OCI-LY1 (cell line): Measurements from ENCODE around the gene CRMP1.

Experiments used
- H2AFZ ChIP-seq: fragments of 200-600 bp; sonication (generic), shearing (Covaris generic); 2 replicates; pipeline ENCODE4 v1.6.0; 2014; ENCODE audit warnings: antibody characterized with exemption, mild to moderate bottlenecking, low read length
- H3F3A ChIP-seq: fragments of 200-600 bp; sonication (generic), shearing (Covaris generic); 2 replicates; pipeline ENCODE4 v1.6.0; 2014; ENCODE audit warnings: mild to moderate bottlenecking, antibody characterized with exemption, low read length, moderate library complexity; ENCODE audit not compliant: insufficient read depth
- H3K27ac ChIP-seq: fragments of 200-600 bp; sonication (generic); 2 replicates; pipeline ENCODE4 v1.5.1; 2014; ENCODE audit warnings: low read length, mixed run types, mild to moderate bottlenecking, low read depth; ENCODE audit not compliant: poor library complexity, severe bottlenecking
- H3K27me3 ChIP-seq: fragments of 200-600 bp; sonication (generic); 2 replicates; pipeline ENCODE4 v1.6.0; 2014; ENCODE audit warnings: antibody characterized with exemption, mild to moderate bottlenecking, low read length, moderate library complexity; ENCODE audit not compliant: insufficient read depth
- H3K36me3 ChIP-seq: fragments of 200-600 bp; sonication (generic); 2 replicates; pipeline ENCODE4 v1.6.1; 2014; ENCODE audit warnings: mild to moderate bottlenecking, antibody characterized with exemption, low read length, moderate library complexity, mixed read lengths; ENCODE audit not compliant: insufficient read depth
- H3K4me1 ChIP-seq: fragments of 200-600 bp; sonication (generic); 2 replicates; pipeline ENCODE4 v1.5.1; 2014; ENCODE audit warnings: mild to moderate bottlenecking, low read length, moderate library complexity; ENCODE audit not compliant: insufficient read depth, severe bottlenecking
- H3K4me2 ChIP-seq: fragments of 200-600 bp; sonication (generic), shearing (Covaris generic); 2 replicates; pipeline ENCODE4 v1.6.1; 2014; ENCODE audit warnings: low read length
- H3K4me3 ChIP-seq: fragments of 200-600 bp; sonication (generic); 2 replicates; pipeline ENCODE4 v1.5.1; 2014; ENCODE audit warnings: low read length, low read depth, mild to moderate bottlenecking, mixed read lengths; ENCODE audit not compliant: poor library complexity, severe bottlenecking
- H3K79me2 ChIP-seq: fragments of 200-600 bp; shearing (Covaris generic); 2 replicates; pipeline ENCODE4 v1.6.1; 2016; ENCODE audit warnings: mixed run types, low read length, mixed read lengths; ENCODE audit not compliant: insufficient read depth
- H3K9ac ChIP-seq: fragments of 200-600 bp; sonication (generic), shearing (Covaris generic); 2 replicates; pipeline ENCODE4 v1.6.1; 2014; ENCODE audit warnings: mild to moderate bottlenecking, low read length, mixed read lengths
- H3K9me2 ChIP-seq: fragments of 200-600 bp; sonication (generic), shearing (Covaris generic); 2 replicates; pipeline ENCODE4 v1.6.1; 2014; ENCODE audit warnings: low read depth, mild to moderate bottlenecking, low read length, mixed read lengths
- H3K9me3 ChIP-seq: fragments of 200-600 bp; shearing (Covaris generic); 2 replicates; pipeline ENCODE4 v1.6.1; 2014; ENCODE audit warnings: low read length, mixed read lengths
- H4K20me1 ChIP-seq: fragments of 200-600 bp; sonication (generic), shearing (Covaris generic); 2 replicates; pipeline ENCODE4 v1.6.0; 2016; ENCODE audit warnings: mild to moderate bottlenecking, low read length; ENCODE audit not compliant: insufficient read depth
- EZH2 ChIP-seq: fragments of 200-600 bp; sonication (generic), shearing (Covaris generic); IDR thresholded peaks from 2 replicates; pipeline ENCODE4 v1.8.0; 2017; ENCODE audit warnings: borderline replicate concordance, mixed run types, mild to moderate bottlenecking, antibody characterized with exemption, low read length, moderate library complexity, mixed read lengths
- TF ChIP-seq, protein P1 (sequence below): fragments of 200-600 bp; sonication (generic), shearing (Covaris generic); IDR thresholded peaks from 2 replicates; pipeline ENCODE4 v1.5.1; 2017; ENCODE audit warnings: mild to moderate bottlenecking, antibody characterized with exemption, low read length, moderate library complexity, mixed read lengths

The CRMP1 gene

DNA sequence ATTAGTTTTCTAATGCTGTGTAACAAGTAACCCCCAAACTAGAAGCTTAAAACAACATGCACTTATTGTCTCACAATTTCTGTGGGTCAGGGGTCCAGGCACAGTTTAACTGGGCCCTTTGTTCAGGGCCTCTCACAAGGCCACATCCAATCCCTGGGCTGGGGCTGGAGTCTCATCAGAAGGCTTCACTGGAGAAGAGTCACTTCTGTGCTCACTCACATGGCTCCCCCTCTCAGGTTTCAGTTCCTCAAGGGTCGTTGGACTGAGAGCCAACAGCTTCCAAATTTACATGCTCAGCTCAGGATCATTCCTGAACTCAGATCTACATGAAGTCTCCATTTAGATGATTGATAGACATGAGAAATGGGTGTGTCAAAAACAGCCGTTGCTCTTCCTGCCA lies 104.7 kb downstream of the CRMP1 start:
- no peak overlapping the region for H3K4me2 ChIP-seq
- no peaks in the 10 kb centered on the region for H3K27me3 ChIP-seq
- no peaks in the 10 kb centered on the region for H3K9me3 ChIP-seq
- H3K9ac ChIP-seq: no peak overlapping the region
- no peaks in the 10 kb centered on the region for H3K9me2 ChIP-seq
- peaks cover 6% of the 10 kb centered on the region for H3K36me3 ChIP-seq
- no peaks in the 10 kb centered on the region for H3F3A ChIP-seq
- no peaks in the 10 kb centered on the region for H4K20me1 ChIP-seq
- no peak overlapping the region for H3K27ac ChIP-seq
- H3K4me1 ChIP-seq: no peaks in the 10 kb centered on the region
- H3K79me2 ChIP-seq: no peaks in the 10 kb centered on the region
- TF ChIP-seq, protein P1, sequence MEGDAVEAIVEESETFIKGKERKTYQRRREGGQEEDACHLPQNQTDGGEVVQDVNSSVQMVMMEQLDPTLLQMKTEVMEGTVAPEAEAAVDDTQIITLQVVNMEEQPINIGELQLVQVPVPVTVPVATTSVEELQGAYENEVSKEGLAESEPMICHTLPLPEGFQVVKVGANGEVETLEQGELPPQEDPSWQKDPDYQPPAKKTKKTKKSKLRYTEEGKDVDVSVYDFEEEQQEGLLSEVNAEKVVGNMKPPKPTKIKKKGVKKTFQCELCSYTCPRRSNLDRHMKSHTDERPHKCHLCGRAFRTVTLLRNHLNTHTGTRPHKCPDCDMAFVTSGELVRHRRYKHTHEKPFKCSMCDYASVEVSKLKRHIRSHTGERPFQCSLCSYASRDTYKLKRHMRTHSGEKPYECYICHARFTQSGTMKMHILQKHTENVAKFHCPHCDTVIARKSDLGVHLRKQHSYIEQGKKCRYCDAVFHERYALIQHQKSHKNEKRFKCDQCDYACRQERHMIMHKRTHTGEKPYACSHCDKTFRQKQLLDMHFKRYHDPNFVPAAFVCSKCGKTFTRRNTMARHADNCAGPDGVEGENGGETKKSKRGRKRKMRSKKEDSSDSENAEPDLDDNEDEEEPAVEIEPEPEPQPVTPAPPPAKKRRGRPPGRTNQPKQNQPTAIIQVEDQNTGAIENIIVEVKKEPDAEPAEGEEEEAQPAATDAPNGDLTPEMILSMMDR: no peak
- H2AFZ ChIP-seq: no peak overlapping the region
- no peak overlapping the region for H3K4me3 ChIP-seq

DNA sequence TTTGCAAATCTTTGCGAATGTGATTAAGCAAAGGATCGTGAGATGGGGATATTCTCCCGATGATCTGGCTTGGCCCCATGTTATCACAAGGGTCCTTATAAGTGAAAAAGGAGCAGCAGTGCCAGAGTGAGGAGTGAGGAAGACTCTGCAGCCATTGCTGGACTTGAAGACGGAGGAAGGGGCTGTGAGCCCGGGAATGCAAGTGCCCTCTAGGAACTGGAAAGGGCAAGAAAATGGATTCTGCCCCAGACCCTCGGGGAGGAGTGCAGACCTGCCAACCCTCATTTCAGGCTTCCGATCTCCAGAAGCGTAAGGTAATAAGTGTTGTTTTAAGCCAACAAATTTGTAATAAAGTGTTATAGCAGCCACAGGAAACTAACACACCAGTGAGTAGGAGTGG lies 105.6 kb downstream of the CRMP1 start:
- Histone ChIP-seq H3K4me3 (no peak overlapping the region), H3K9me2 (no peaks in the 10 kb centered on the region)

DNA sequence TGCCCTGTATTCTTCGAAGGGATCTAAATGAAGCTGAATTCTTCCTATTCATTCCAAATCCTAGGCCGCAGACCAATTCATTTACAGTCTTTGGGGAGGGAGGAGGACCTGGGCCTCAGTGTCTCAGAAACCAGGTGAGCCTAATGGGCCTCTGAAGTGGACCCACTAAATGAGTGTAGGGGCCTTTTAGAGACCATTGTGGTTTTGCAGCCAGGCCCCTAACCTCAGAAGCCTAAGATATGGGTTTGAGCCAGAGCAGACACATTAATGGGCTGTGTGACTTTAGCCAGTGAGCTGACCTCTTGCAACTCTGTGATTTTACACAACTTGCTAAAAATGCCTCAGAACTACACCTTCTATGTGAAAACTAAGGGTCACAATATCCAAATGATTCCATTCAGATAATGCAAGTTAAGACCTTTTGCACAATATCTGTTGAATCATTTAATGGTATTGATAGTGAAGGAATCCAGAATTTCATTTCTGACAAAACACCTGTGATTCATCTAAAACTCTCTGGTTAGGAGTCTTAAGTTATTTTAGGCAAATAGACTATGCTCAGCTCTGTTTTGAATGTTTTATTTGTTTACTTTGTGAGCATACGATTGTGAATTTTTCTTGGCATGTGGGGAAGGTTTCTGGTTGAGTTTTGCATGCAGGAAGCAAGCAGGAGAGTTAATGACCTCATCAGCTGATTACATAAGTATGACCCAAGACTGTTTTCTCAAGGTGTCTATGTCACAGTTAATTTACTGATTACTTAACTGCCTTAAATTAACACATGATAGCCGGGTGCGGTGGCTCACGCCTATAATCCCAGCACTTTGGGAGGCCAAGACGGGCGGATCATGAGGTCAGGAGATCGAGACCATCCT lies 106.8 kb downstream of the CRMP1 start:
- no peak overlapping the region for H2AFZ ChIP-seq
- no peaks in the 10 kb centered on the region for H3F3A ChIP-seq
- H3K27ac ChIP-seq: no peak overlapping the region
- no peaks in the 10 kb centered on the region for H3K9me3 ChIP-seq
- H4K20me1 ChIP-seq: no peaks in the 10 kb centered on the region
- TF ChIP-seq EZH2: no peak
- TF ChIP-seq, protein P1: no peak
- no peaks in the 10 kb centered on the region for H3K79me2 ChIP-seq
- no peaks in the 10 kb centered on the region for H3K27me3 ChIP-seq
- H3K4me2 ChIP-seq: no peak overlapping the region
- H3K9me2 ChIP-seq: no peaks in the 10 kb centered on the region
- no peaks in the 10 kb centered on the region for H3K4me1 ChIP-seq
- no peak overlapping the region for H3K4me3 ChIP-seq
- no peak overlapping the region for H3K9ac ChIP-seq
- H3K36me3 ChIP-seq: peaks cover 6% of the 10 kb centered on the region

More for the DNA sequence above, 105.6 kb downstream of the CRMP1 start:
- no peaks in the 10 kb centered on the region for H3F3A ChIP-seq
- no peak overlapping the region for H3K4me2 ChIP-seq
- no peak overlapping the region for H2AFZ ChIP-seq
- no peak for TF ChIP-seq EZH2
- TF ChIP-seq, protein P1: no peak
- H3K36me3 ChIP-seq: peaks cover 6% of the 10 kb centered on the region
- no peaks in the 10 kb centered on the region for H3K27me3 ChIP-seq
- no peaks in the 10 kb centered on the region for H3K4me1 ChIP-seq
- H3K79me2 ChIP-seq: no peaks in the 10 kb centered on the region
- no peak overlapping the region for H3K9ac ChIP-seq
- H3K27ac ChIP-seq: no peak overlapping the region
- no peaks in the 10 kb centered on the region for H4K20me1 ChIP-seq
- no peaks in the 10 kb centered on the region for H3K9me3 ChIP-seq
